K562 (cell line): ENCODE measurements around the gene CREB3L1. TPM values are rescaled to one million over a fixed set of nuclear protein-coding genes. Genes with fewer than 3 reads are reported as not detected.

Experiments used
- ARID1B ChIP-seq: fragments of 450-650 bp; IDR thresholded peaks from 2 replicates; pipeline ENCODE4 v1.6.1; 2016; ENCODE audit warnings: antibody characterized with exemption, mild to moderate bottlenecking, inconsistent platforms
- ARNT ChIP-seq, 2 experiments: fragments of 450-650 bp; IDR thresholded peaks; 2 replicates each; pipeline ENCODE4 v1.6.1; 2016; ENCODE audit warnings: mild to moderate bottlenecking in 1 of 2
- BRD9 ChIP-seq: fragments of 450-650 bp; IDR thresholded peaks from 2 replicates; pipeline ENCODE4 v1.6.1; 2018; ENCODE audit warnings: low read depth; ENCODE audit not compliant: partially characterized antibody
- CC2D1A ChIP-seq: fragments of 450-650 bp; IDR thresholded peaks from 2 replicates; pipeline ENCODE4 v1.6.1; 2017; ENCODE audit warnings: mild to moderate bottlenecking
- FOS ChIP-seq: IDR thresholded peaks from 3 replicates; pipeline ENCODE4 v1.6.1; 2011; ENCODE audit not compliant: insufficient read length; ENCODE audit errors: extremely low read depth
- NCOA4 ChIP-seq: fragments of 450-650 bp; IDR thresholded peaks from 2 replicates; pipeline ENCODE4 v1.6.1; 2018; ENCODE audit warnings: mild to moderate bottlenecking; ENCODE audit not compliant: partially characterized antibody
- PREB ChIP-seq: sonication (generic); formaldehyde crosslinking; IDR thresholded peaks from 2 replicates; pipeline ENCODE4 v1.8.1; 2023; ENCODE audit warnings: mild to moderate bottlenecking, missing genetic modification reagents
- RAD21 ChIP-seq, 2 experiments: fragments of 250-450 bp in 1 of 2; fragments of 450-650 bp in 1 of 2; sonication (Bioruptor Pico) in 1 of 2; formaldehyde crosslinking in 1 of 2; IDR thresholded peaks in 1 of 2; conservative IDR thresholded peaks in 1 of 2; 2 replicates each; pipeline versions ENCODE4 v1.4.0 to v1.8.0; 2020 to 2022; ENCODE audit warnings: mild to moderate bottlenecking in 2 of 2, moderate library complexity in 1 of 2
- REST ChIP-seq, 2 experiments: fragments of 450-650 bp; formaldehyde crosslinking in 1 of 2; IDR thresholded peaks; 2 replicates each; pipeline versions ENCODE4 v1.4.0 to v1.6.1; 2014 to 2020; ENCODE audit warnings: mild to moderate bottlenecking in 2 of 2, borderline replicate concordance in 1 of 2, low read depth in 1 of 2
- TAF7 ChIP-seq: fragments of 450-650 bp; IDR thresholded peaks from 2 replicates; pipeline ENCODE4 v1.6.1; 2016; ENCODE audit warnings: missing genetic modification characterization, missing compliant biosample characterization
- YY1 ChIP-seq, 3 experiments: IDR thresholded peaks; 2 replicates each; pipeline ENCODE4 v1.6.1; 2011; ENCODE audit warnings: low read length in 2 of 3, mild to moderate bottlenecking in 2 of 3, moderate library complexity in 2 of 3, borderline replicate concordance in 1 of 3, control low read depth in 1 of 3, low read depth in 1 of 3; ENCODE audit not compliant: insufficient read depth in 3 of 3, insufficient replicate concordance in 2 of 3, control insufficient read depth in 1 of 3, insufficient read length in 1 of 3; ENCODE audit errors: extremely low read depth in 1 of 3
- ZNF449 ChIP-seq: fragments of 250-450 bp; sonication (Bioruptor Pico); IDR thresholded peaks from 2 replicates; pipeline ENCODE4 v1.8.0; 2022; ENCODE audit warnings: moderate library complexity, mild to moderate bottlenecking, inconsistent platforms
- ZNF79 ChIP-seq: fragments of 250-450 bp; sonication (Bioruptor Pico); IDR thresholded peaks from 2 replicates; pipeline ENCODE4 v1.4.0; 2020; ENCODE audit warnings: low read depth, mild to moderate bottlenecking, moderate library complexity
- polyA plus RNA-seq, 8 experiments: library from polyadenylated mRNA; depleted of rRNA in 4 of 8; stranded (reverse) in 5 of 8; unstranded in 3 of 8; fragments of >200 nt; fragmentation: Nextera tagmentation in 2 of 8; fragmentation: Illumina TruSeq in 1 of 8; extraction: Ambion mirVana in 2 of 8; extraction: Trizol in 1 of 8; gene quantifications; 2 replicates each; pipeline versions ENCODE4 v1.2.1 to v1.2.3, GENCODE V29; 2011 to 2014; ENCODE audit warnings: inconsistent platforms in 1 of 8, missing spikeins in 1 of 8
- total RNA-seq, 7 experiments: library from RNA; depleted of rRNA in 6 of 7; stranded (reverse); fragments of >200 nt in 6 of 7; fragmentation: Illumina TruSeq in 2 of 7; extraction: Trizol in 2 of 7; gene quantifications; 2 replicates each; pipeline versions ENCODE4 v1.2.1 to v1.2.3, GENCODE V29; 2011 to 2021; ENCODE audit warnings: low replicate concordance in 1 of 7

Gene CREB3L1
- total and polyA plus RNA-seq, 9 of the 15 experiments (the other 6 are each of a cell fraction or from before 2014, with no cell fraction given), result 1.2 to 27.6 (median 3.7) TPM

GRCh38 chr11:46247659-46248058 lies 29.8 kb upstream of the CREB3L1 start (continued):
- TF ChIP-seq PREB (CRISPR knock-in tag), result no peak
- TF ChIP-seq FOS, result no peak
- TF ChIP-seq YY1 (IDR thresholded peaks at IDR 0.05; ENCODE audit: borderline replicate concordance in 1 of 3, control insufficient read depth in 1 of 3, extremely low read depth in 1 of 3, insufficient read depth in 3 of 3, insufficient read length in 1 of 3, insufficient replicate concordance in 2 of 3, low read depth in 1 of 3, low read length in 2 of 3), result peak in 1 of 3 experiments; percentile 36
- peak; percentile 87 for TF ChIP-seq REST (IDR thresholded peaks at IDR 0.05; ENCODE audit: borderline replicate concordance)
- TF ChIP-seq REST (CRISPR knock-in tag; IDR thresholded peaks at IDR 0.05; ENCODE audit: low read depth), result no peak
- peak; percentile 46; the same call in 1 of the 2 replicates for TF ChIP-seq CC2D1A
- no peak for TF ChIP-seq ZNF79 (CRISPR knock-in tag)
- TF ChIP-seq RAD21 (CRISPR knock-in tag; conservative IDR thresholded peaks at IDR 0.05 in 1 of 2, IDR thresholded peaks at IDR 0.05 in 1 of 2), result peak; percentile 85 to 93
- peak in 1 of 2 experiments; percentile 71; a peak in 1 of 4 replicates for TF ChIP-seq ARNT (IDR thresholded peaks at IDR 0.05)
- TF ChIP-seq TAF7 (tag), result peak; percentile 19; the same call in 1 of the 2 replicates
- no peak for TF ChIP-seq ZNF449
- TF ChIP-seq ARID1B, result 0 out of 2 replicates have a peak, but pooled peaks have one; percentile 24
- TF ChIP-seq BRD9, result peak; percentile 93
- TF ChIP-seq NCOA4, result no peak
